Left colon (tissue), 2 donors: ENCODE measurements around the gene PROM1. TPM values are rescaled to one million over a fixed set of nuclear protein-coding genes. Genes with fewer than 3 reads are reported as not detected.
A peak's percentile ranks its signal among the peaks of the same experiment; 100 is the strongest.

Experiments
- ATAC-seq: fragments of 200-7000 bp; cut with Tn5 transposase; one replicate; pipeline ENCODE4 v1.9.1; 2020; ENCODE audit warnings: mild to moderate bottlenecking, moderate library complexity
- DNase-seq, 2 donors: peaks; one replicate each; pipeline ENCODE4 v3.0.0-alpha.2; 2020
- intact Hi-C, 2 donors: fragments of 100-400 bp; cut with DNase I in 1 of 2; cut with micrococcal nuclease in 1 of 2; formaldehyde crosslinking; loops; one replicate each; pipeline versions ENCODE4 v1.11.2 to v1.14.0; 2022; cut with DNase I, micrococcal nuclease
- total RNA-seq, 2 donors: library from RNA; stranded (reverse); fragmentation: NEBNext Ultra II Directional; extraction: Animal tissue kit (Norgen Biotek cat#: 25700); gene quantifications; one replicate each; pipeline ENCODE4 v1.2.1, GENCODE V29; 2021
- donor health status: DM: no; HTN: no; CAD: no.
- donor health status: DM: yes; HTN: yes; CAD: no.

Gene PROM1
- total RNA-seq, 2 donors from 2014 or later: 84.1 to 121 TPM

- no peak for ATAC-seq
- no peak for DNase-seq
- intact Hi-C loops: no loop called here
These were observed 29.9 kb upstream of the PROM1 start for GRCh38 chr4:16113741-16114140.

GRCh38 chr4:16111533-16111932, 27.7 kb upstream of the PROM1 start:
- no peak for DNase-seq
- intact Hi-C loops: no loop called here
- no peak for ATAC-seq

- intact Hi-C loops: no loop called here
- DNase-seq: no peak
- ATAC-seq: no peak
These were observed 27.0 kb upstream of the PROM1 start for GRCh38 chr4:16110661-16111290.

- intact Hi-C loops: no loop called here
- ATAC-seq (no peak), DNase-seq (no peak)
These were observed 26.4 kb upstream of the PROM1 start for GRCh38 chr4:16110199-16110598.

GRCh38 chr4:16109256-16109655, 25.4 kb upstream of the PROM1 start:
- ATAC-seq (no peak), DNase-seq (no peak)
- intact Hi-C loops: no loop called here

GRCh38 chr4:16106956-16107355, 23.1 kb upstream of the PROM1 start:
- no peak for DNase-seq
- no peak for ATAC-seq
- intact Hi-C loops: no loop called here

- DNase-seq (no peak), ATAC-seq (no peak)
- intact Hi-C loops: no loop called here
These were observed 20.7 kb upstream of the PROM1 start for GRCh38 chr4:16104520-16104919.

GRCh38 chr4:16102356-16102755, 18.5 kb upstream of the PROM1 start:
- DNase-seq (no peak), ATAC-seq (no peak)
- intact Hi-C loops: no loop called here

- ATAC-seq (no peak), DNase-seq (no peak)
- intact Hi-C loops: no loop called here
These were observed 17.0 kb upstream of the PROM1 start for GRCh38 chr4:16100833-16101232.

- ATAC-seq (no peak), DNase-seq (no peak)
- intact Hi-C loops: no loop called here
These were observed 9.0 kb upstream of the PROM1 start for GRCh38 chr4:16092682-16093319.

GRCh38 chr4:16090096-16090705, 6.4 kb upstream of the PROM1 start:
- no peak for ATAC-seq
- intact Hi-C loops: no loop called here
- DNase-seq: no peak

GRCh38 chr4:16089156-16089555, 5.3 kb upstream of the PROM1 start:
- ATAC-seq (peak; percentile 61), DNase-seq (no peak)
- intact Hi-C loops: no loop called here

GRCh38 chr4:16088601-16089000, 4.8 kb upstream of the PROM1 start:
- DNase-seq (no peak), ATAC-seq (no peak)
- intact Hi-C loops: no loop called here

- DNase-seq (no peak), ATAC-seq (no peak)
- intact Hi-C loops: no loop called here
These were observed 2.0 kb upstream of the PROM1 start for GRCh38 chr4:16085822-16086221.

GRCh38 chr4:16082426-16083240, 1.2 kb downstream of the PROM1 start:
- DNase-seq (peak; percentile 35 to 57), ATAC-seq (peak; percentile 59)
- intact Hi-C loops: no loop called here

GRCh38 chr4:16082041-16082425, 1.8 kb downstream of the PROM1 start:
- no peak for ATAC-seq
- no peak for DNase-seq
- intact Hi-C loops: no loop called here

GRCh38 chr4:16079046-16079445, 4.8 kb downstream of the PROM1 start:
- ATAC-seq (no peak), DNase-seq (no peak)
- intact Hi-C loops: no loop called here

- intact Hi-C loops: no loop called here
- ATAC-seq: no peak
- DNase-seq: no peak
These were observed 5.5 kb downstream of the PROM1 start for GRCh38 chr4:16078195-16078760.

- DNase-seq (no peak), ATAC-seq (no peak)
- intact Hi-C loops: no loop called here
These were observed 6.0 kb downstream of the PROM1 start for GRCh38 chr4:16077786-16078185.
